ENCODE measurements around the gene SLC17A6.

- TF ChIP-seq POLR2A (IDR thresholded peaks at IDR 0.05; ENCODE audit: low read length) (no peak), GATA1 (IDR thresholded peaks at IDR 0.05; ENCODE audit: low read depth, low read length) (no peak)
Measured at GRCh38 chr11:22302368-22302767, 35.8 kb upstream of the SLC17A6 start.

Data from erythroblast (primary cell).